PC-3 (cell line): ENCODE data around the gene ARHGEF4. TPM values are rescaled to one million over a fixed set of nuclear protein-coding genes. Genes with fewer than 3 reads are reported as not detected.

ENCODE experiments used
- ATAC-seq: fragments of 200-7000 bp; cut with Tn5 transposase; 2 replicates; pipeline ENCODE4 v1.9.1; 2020; ENCODE audit warnings: mild to moderate bottlenecking, moderate library complexity
- BruUV-seq: library from RNA; stranded (reverse); fragments of 400-500 nt; replicated peaks from 2 replicates; lab custom pipeline; 2021; lab: Mats Ljungman, UMichigan
- CTCF ChIA-PET: fragments of 300-600 bp; sonication (Branson Sonifier 250); formaldehyde crosslinking; loops from one replicate; lab custom pipeline; 2022; ENCODE audit warnings: antibody characterized with exemption; lab: Charles Lee
- POLR2A ChIA-PET: fragments of 300-600 bp; sonication (Branson Sonifier 250); formaldehyde crosslinking; loops from one replicate; lab custom pipeline; 2022; ENCODE audit warnings: antibody characterized with exemption; ENCODE audit not compliant: unreplicated experiment; lab: Charles Lee
- DNase-seq: peaks from one replicate; pipeline ENCODE4 v3.0.0-alpha.2; 2015
- H2AFZ ChIP-seq: fragments of 300-600 bp; sonication (generic); 2 replicates; pipeline ENCODE4 v1.6.0; 2016; ENCODE audit warnings: antibody characterized with exemption, low read length
- H3F3A ChIP-seq: fragments of 300-600 bp; sonication (generic); one replicate; pipeline ENCODE4 v1.6.0; 2017; ENCODE audit warnings: antibody characterized with exemption, low read length, control low read depth, mild to moderate bottlenecking; ENCODE audit not compliant: unreplicated experiment
- H3K27ac ChIP-seq: fragments of 300-600 bp; sonication (generic); 2 replicates; pipeline ENCODE4 v1.5.1; 2016; ENCODE audit warnings: mild to moderate bottlenecking, low read length
- H3K27me3 ChIP-seq: fragments of 300-600 bp; sonication (generic); 2 replicates; pipeline ENCODE4 v1.6.1; 2016; ENCODE audit warnings: low read length, mixed read lengths
- H3K36me3 ChIP-seq: fragments of 300-600 bp; sonication (generic); 2 replicates; pipeline ENCODE4 v1.6.1; 2016; ENCODE audit warnings: low read depth, mixed run types, low read length, mixed read lengths
- H3K4me1 ChIP-seq: fragments of 300-600 bp; sonication (generic); 2 replicates; pipeline ENCODE4 v1.5.1; 2016; ENCODE audit warnings: low read length; ENCODE audit not compliant: insufficient read depth
- H3K4me2 ChIP-seq: fragments of 300-600 bp; sonication (generic); 2 replicates; pipeline ENCODE4 v1.6.0; 2016; ENCODE audit warnings: low read length
- H3K4me3 ChIP-seq: fragments of 300-600 bp; sonication (generic); 2 replicates; pipeline ENCODE4 v1.5.1; 2016; ENCODE audit warnings: mild to moderate bottlenecking, low read length, mixed read lengths
- H3K79me2 ChIP-seq: fragments of 300-600 bp; sonication (generic); 2 replicates; pipeline ENCODE4 v1.6.1; 2017; ENCODE audit warnings: low read length, mixed read lengths
- H3K9ac ChIP-seq: fragments of 300-600 bp; sonication (generic); 2 replicates; pipeline ENCODE4 v1.6.0; 2016; ENCODE audit warnings: mild to moderate bottlenecking, low read length
- H3K9me2 ChIP-seq: fragments of 300-600 bp; sonication (generic); replicated peaks from 2 replicates; pipeline ENCODE4 v1.6.1; 2016; ENCODE audit warnings: mixed run types, low read length, mixed read lengths
- H3K9me3 ChIP-seq: fragments of 300-600 bp; sonication (generic); 2 replicates; pipeline ENCODE4 v1.6.1; 2016; ENCODE audit warnings: low read length, mixed read lengths
- H4K20me1 ChIP-seq: fragments of 300-600 bp; sonication (generic); 2 replicates; pipeline ENCODE4 v1.6.1; 2016; ENCODE audit warnings: low read length, mixed read lengths
- CTCF ChIP-seq: fragments of 300-600 bp; sonication (generic); conservative IDR thresholded peaks from 2 replicates; pipeline ENCODE4 v1.5.1; 2017; ENCODE audit warnings: antibody characterized with exemption, low read depth, mild to moderate bottlenecking, low read length
- EZH2 ChIP-seq: fragments of 300-600 bp; sonication (generic); IDR thresholded peaks from one replicate; pipeline ENCODE4 v1.6.1; 2017; ENCODE audit warnings: antibody characterized with exemption, mild to moderate bottlenecking, low read length; ENCODE audit not compliant: unreplicated experiment
- EZH2phosphoT487 ChIP-seq: fragments of 300-600 bp; sonication (generic); IDR thresholded peaks from 2 replicates; pipeline ENCODE4 v1.6.1; 2018; ENCODE audit warnings: mild to moderate bottlenecking, antibody characterized with exemption, low read length, borderline replicate concordance
- intact Hi-C: fragments of 100-400 bp; cut with micrococcal nuclease; formaldehyde crosslinking; loops from 2 replicates; pipeline ENCODE4 v1.9.0; 2023
- total RNA-seq: library from RNA; depleted of rRNA; stranded (reverse); fragments of >200 nt; gene quantifications from 2 replicates; pipeline ENCODE4 v1.2.3, GENCODE V29; 2014

Gene ARHGEF4
- total RNA-seq, 1 experiment from 2014 or later: 21.5 TPM

- H3K79me2 ChIP-seq: no peaks in the 10 kb centered on the region
- POLR2A ChIA-PET: no interaction called here
- no peaks in the 10 kb centered on the region for H3F3A ChIP-seq
- TF ChIP-seq CTCF (no peak), EZH2 (no peak), EZH2phosphoT487 (no peak)
- no peak overlapping the region for H3K4me3 ChIP-seq
- H3K9ac ChIP-seq: no peak overlapping the region
- no peaks in the 10 kb centered on the region for H3K36me3 ChIP-seq
- CTCF ChIA-PET: no interaction called here
- ATAC-seq (no peak), DNase-seq (no peak)
- H3K9me3 ChIP-seq: no peaks in the 10 kb centered on the region
- H4K20me1 ChIP-seq: no peaks in the 10 kb centered on the region
- intact Hi-C loops: no loop called here
- H3K27me3 ChIP-seq: no peaks in the 10 kb centered on the region
- no peak overlapping the region for H2AFZ ChIP-seq
- no peaks in the 10 kb centered on the region for H3K9me2 ChIP-seq
- no peak overlapping the region for H3K27ac ChIP-seq
- no peak overlapping the region for H3K4me2 ChIP-seq
- no TSS peak for BruUV-seq
- H3K4me1 ChIP-seq: no peaks in the 10 kb centered on the region
Observed at GRCh38 chr2:131010566-131010965, 173.9 kb downstream of the ARHGEF4 start.

- Histone ChIP-seq H3K36me3 (no peaks in the 10 kb centered on the region), H3K27ac (no peak overlapping the region), H3K9me2 (no peaks in the 10 kb centered on the region), H3F3A (no peaks in the 10 kb centered on the region), H3K4me1 (peaks cover 5% of the 10 kb centered on the region), H3K27me3 (no peaks in the 10 kb centered on the region), H3K9me3 (no peaks in the 10 kb centered on the region), H3K9ac (no peak overlapping the region), H3K4me2 (no peak overlapping the region), H4K20me1 (no peaks in the 10 kb centered on the region), H2AFZ (no peak overlapping the region), H3K79me2 (no peaks in the 10 kb centered on the region), H3K4me3 (no peak overlapping the region)
- DNase-seq (no peak), ATAC-seq (no peak)
- ChIA-PET POLR2A (no interaction called here), CTCF (no interaction called here)
- BruUV-seq: no TSS peak
- TF ChIP-seq EZH2phosphoT487 (no peak), EZH2 (no peak), CTCF (no peak)
- intact Hi-C loops: no loop called here
Observed at GRCh38 chr2:131011486-131011885, 174.8 kb downstream of the ARHGEF4 start.

- no peak overlapping the region for H3K4me3 ChIP-seq
- no peaks in the 10 kb centered on the region for H3K9me3 ChIP-seq
- H3K79me2 ChIP-seq: no peaks in the 10 kb centered on the region
- ATAC-seq: no peak
- no peak overlapping the region for H2AFZ ChIP-seq
- TF ChIP-seq EZH2 (no peak), CTCF (no peak), EZH2phosphoT487 (no peak)
- no peaks in the 10 kb centered on the region for H3K9me2 ChIP-seq
- peaks cover 28% of the 10 kb centered on the region for H3K4me1 ChIP-seq
- peaks cover 4% of the 10 kb centered on the region for H3F3A ChIP-seq
- H4K20me1 ChIP-seq: no peaks in the 10 kb centered on the region
- H3K27me3 ChIP-seq: no peaks in the 10 kb centered on the region
- no peaks in the 10 kb centered on the region for H3K36me3 ChIP-seq
- ChIA-PET CTCF (no interaction called here), POLR2A (no interaction called here)
- no TSS peak for BruUV-seq
- intact Hi-C loops: no loop called here
- H3K4me2 ChIP-seq: no peak overlapping the region
- DNase-seq: no peak
- no peak overlapping the region for H3K27ac ChIP-seq
- no peak overlapping the region for H3K9ac ChIP-seq
Observed at GRCh38 chr2:131014141-131014540, 177.4 kb downstream of the ARHGEF4 start.
